Activated CD4-positive, alpha-beta T cell treated with anti-CD3 and anti-CD28 coated beads, Interleukin-2, amount 10 ng/mL, durations not matched to agents 24 days and 14 days (primary cell): ENCODE data around the gene NPNT. TPM values are rescaled to one million over a fixed set of nuclear protein-coding genes. Genes with fewer than 3 reads are reported as not detected.

Source experiments
- DNase-seq: peaks from one replicate; pipeline ENCODE4 v3.0.0; 2022
- H3K27ac Mint-ChIP-seq: one replicate; pipeline ENCODE4 v1.8.0; 2022; ENCODE audit warnings: mild to moderate bottlenecking, mixed read lengths
- H3K27me3 Mint-ChIP-seq: one replicate; pipeline ENCODE4 v1.8.0; 2022; ENCODE audit warnings: mixed read lengths
- H3K36me3 Mint-ChIP-seq: one replicate; pipeline ENCODE4 v1.8.0; 2022; ENCODE audit warnings: low read depth, mild to moderate bottlenecking, mixed read lengths
- H3K4me1 Mint-ChIP-seq: one replicate; pipeline ENCODE4 v1.8.0; 2021; ENCODE audit warnings: mixed read lengths
- H3K4me3 Mint-ChIP-seq: one replicate; pipeline ENCODE4 v1.8.0; 2022; ENCODE audit warnings: mild to moderate bottlenecking, moderate library complexity, mixed read lengths
- H3K9me3 Mint-ChIP-seq: one replicate; pipeline ENCODE4 v1.8.0; 2021; ENCODE audit warnings: mixed read lengths
- intact Hi-C: fragments of 100-400 bp; cut with micrococcal nuclease; formaldehyde crosslinking; loops from one replicate; pipeline ENCODE4 v1.15.1; 2023
- total RNA-seq: library from RNA; stranded (reverse); gene quantifications from 2 replicates; pipeline ENCODE4 v1.2.3, GENCODE V29; 2022

The NPNT gene
- total RNA-seq, 1 donor from 2014 or later, result not detected

GRCh38 chr4:105970371-105970770 lies 75.1 kb downstream of the NPNT start:
- no peaks in the 10 kb centered on the region for H3K4me1 Mint-ChIP-seq
- no peaks in the 10 kb centered on the region for H3K36me3 Mint-ChIP-seq
- no peak overlapping the region for H3K4me3 Mint-ChIP-seq
- H3K27me3 Mint-ChIP-seq, result peaks cover 1% of the 10 kb centered on the region
- H3K27ac Mint-ChIP-seq, result no peak overlapping the region
- no peak for DNase-seq
- H3K9me3 Mint-ChIP-seq, result no peaks in the 10 kb centered on the region
- intact Hi-C loops, result no loop called here

GRCh38 chr4:105971036-105971435 lies 75.8 kb downstream of the NPNT start:
- Mint-ChIP-seq H3K27me3 (peaks cover 1% of the 10 kb centered on the region), H3K36me3 (no peaks in the 10 kb centered on the region), H3K4me1 (no peaks in the 10 kb centered on the region), H3K27ac (no peak overlapping the region), H3K4me3 (no peak overlapping the region), H3K9me3 (no peaks in the 10 kb centered on the region)
- no peak for DNase-seq
- intact Hi-C loops, result no loop called here

GRCh38 chr4:105972946-105973621 lies 77.8 kb downstream of the NPNT start:
- Mint-ChIP-seq H3K4me3 (no peak overlapping the region), H3K9me3 (no peaks in the 10 kb centered on the region), H3K36me3 (no peaks in the 10 kb centered on the region), H3K27me3 (peaks cover 1% of the 10 kb centered on the region), H3K27ac (no peak overlapping the region), H3K4me1 (no peaks in the 10 kb centered on the region)
- no peak for DNase-seq
- intact Hi-C loops, result no loop called here

- Mint-ChIP-seq H3K27ac (no peak overlapping the region), H3K4me3 (no peak overlapping the region), H3K9me3 (no peaks in the 10 kb centered on the region), H3K27me3 (no peaks in the 10 kb centered on the region), H3K36me3 (no peaks in the 10 kb centered on the region), H3K4me1 (no peaks in the 10 kb centered on the region)
- no peak for DNase-seq
- intact Hi-C loops, result no loop called here
These were observed 81.6 kb downstream of the NPNT start for GRCh38 chr4:105976915-105977314.

- Mint-ChIP-seq H3K36me3 (no peaks in the 10 kb centered on the region), H3K27me3 (no peaks in the 10 kb centered on the region), H3K27ac (no peak overlapping the region), H3K4me1 (no peaks in the 10 kb centered on the region), H3K9me3 (peaks cover 4% of the 10 kb centered on the region), H3K4me3 (no peak overlapping the region)
- intact Hi-C loops, result no loop called here
- no peak for DNase-seq
These were observed 83.5 kb downstream of the NPNT start for GRCh38 chr4:105978684-105979296.

GRCh38 chr4:105979506-105979905 lies 84.2 kb downstream of the NPNT start:
- Mint-ChIP-seq H3K36me3 (no peaks in the 10 kb centered on the region), H3K4me1 (no peaks in the 10 kb centered on the region), H3K4me3 (no peak overlapping the region), H3K27me3 (no peaks in the 10 kb centered on the region), H3K9me3 (peaks cover 8% of the 10 kb centered on the region), H3K27ac (no peak overlapping the region)
- intact Hi-C loops, result no loop called here
- no peak for DNase-seq

GRCh38 chr4:105988671-105989070 lies 93.4 kb downstream of the NPNT start:
- H3K9me3 Mint-ChIP-seq, result peaks cover 8% of the 10 kb centered on the region
- no peaks in the 10 kb centered on the region for H3K4me1 Mint-ChIP-seq
- no peak overlapping the region for H3K4me3 Mint-ChIP-seq

GRCh38 chr4:105989485-105990242 lies 94.4 kb downstream of the NPNT start:
- H3K4me3 Mint-ChIP-seq, result no peak overlapping the region
- no peaks in the 10 kb centered on the region for H3K36me3 Mint-ChIP-seq
- no peaks in the 10 kb centered on the region for H3K27me3 Mint-ChIP-seq
- H3K27ac Mint-ChIP-seq, result no peak overlapping the region
- peaks cover 3% of the 10 kb centered on the region for H3K9me3 Mint-ChIP-seq
- no peaks in the 10 kb centered on the region for H3K4me1 Mint-ChIP-seq
- intact Hi-C loops, result no loop called here
- no peak for DNase-seq

More at GRCh38 chr4:105988671-105989070, 93.4 kb downstream of the NPNT start:
- DNase-seq, result no peak
- no peaks in the 10 kb centered on the region for H3K36me3 Mint-ChIP-seq
- H3K27me3 Mint-ChIP-seq, result no peaks in the 10 kb centered on the region
- intact Hi-C loops, result no loop called here
- H3K27ac Mint-ChIP-seq, result no peak overlapping the region

GRCh38 chr4:105990933-105991332 lies 95.7 kb downstream of the NPNT start:
- H3K27me3 Mint-ChIP-seq, result no peaks in the 10 kb centered on the region
- DNase-seq, result no peak
- no peaks in the 10 kb centered on the region for H3K36me3 Mint-ChIP-seq
- no peak overlapping the region for H3K4me3 Mint-ChIP-seq
- H3K4me1 Mint-ChIP-seq, result no peaks in the 10 kb centered on the region
- intact Hi-C loops, result no loop called here
- H3K27ac Mint-ChIP-seq, result no peak overlapping the region
- peaks cover 3% of the 10 kb centered on the region for H3K9me3 Mint-ChIP-seq

GRCh38 chr4:105991726-105992125 lies 96.5 kb downstream of the NPNT start:
- intact Hi-C loops, result no loop called here
- no peak for DNase-seq
- H3K36me3 Mint-ChIP-seq, result no peaks in the 10 kb centered on the region
- H3K27me3 Mint-ChIP-seq, result no peaks in the 10 kb centered on the region
- no peak overlapping the region for H3K4me3 Mint-ChIP-seq
- no peaks in the 10 kb centered on the region for H3K4me1 Mint-ChIP-seq
- peaks cover 3% of the 10 kb centered on the region for H3K9me3 Mint-ChIP-seq
- H3K27ac Mint-ChIP-seq, result no peak overlapping the region

GRCh38 chr4:105992641-105993305 lies 97.5 kb downstream of the NPNT start:
- Mint-ChIP-seq H3K4me3 (no peak overlapping the region), H3K36me3 (no peaks in the 10 kb centered on the region), H3K9me3 (peaks cover 3% of the 10 kb centered on the region), H3K27me3 (no peaks in the 10 kb centered on the region), H3K27ac (no peak overlapping the region), H3K4me1 (no peaks in the 10 kb centered on the region)
- intact Hi-C loops, result no loop called here
- DNase-seq, result no peak

- Mint-ChIP-seq H3K27ac (no peak overlapping the region), H3K4me1 (no peaks in the 10 kb centered on the region), H3K27me3 (no peaks in the 10 kb centered on the region), H3K9me3 (peaks cover 1% of the 10 kb centered on the region), H3K4me3 (no peak overlapping the region), H3K36me3 (no peaks in the 10 kb centered on the region)
- no peak for DNase-seq
- intact Hi-C loops, result no loop called here
These were observed 98.8 kb downstream of the NPNT start for GRCh38 chr4:105994061-105994460.

GRCh38 chr4:105994841-105995501 lies 99.7 kb downstream of the NPNT start:
- Mint-ChIP-seq H3K27me3 (no peaks in the 10 kb centered on the region), H3K36me3 (no peaks in the 10 kb centered on the region), H3K4me1 (no peaks in the 10 kb centered on the region), H3K27ac (no peak overlapping the region), H3K4me3 (no peak overlapping the region), H3K9me3 (no peaks in the 10 kb centered on the region)
- intact Hi-C loops, result no loop called here
- DNase-seq, result no peak
